PFSK-1 (cell line): ENCODE results near the gene PXYLP1.

ENCODE experiments used
- FOXP2 ChIP-seq: optimal IDR thresholded peaks from 2 replicates; pipeline ENCODE3; 2011; ENCODE audit warnings: borderline replicate concordance, control low read depth, inconsistent platforms; ENCODE audit not compliant: insufficient read depth; ENCODE audit errors: extremely low read length, extremely low read depth
- POLR2AphosphoS5 ChIP-seq: IDR thresholded peaks from 2 replicates; pipeline ENCODE4 v1.6.1; 2012; ENCODE audit warnings: low read depth, mild to moderate bottlenecking, control low read depth, low read length, moderate library complexity
- SIN3A ChIP-seq: IDR thresholded peaks from 2 replicates; pipeline ENCODE4 v1.6.1; 2012; ENCODE audit warnings: mild to moderate bottlenecking, low read length, moderate library complexity, borderline replicate concordance; ENCODE audit not compliant: insufficient read depth
- TAF1 ChIP-seq: IDR thresholded peaks from 2 replicates; pipeline ENCODE4 v1.6.1; 2012; ENCODE audit warnings: low read length, control low read depth, borderline replicate concordance; ENCODE audit not compliant: insufficient read depth
- TF ChIP-seq, protein P1 (sequence below), 2 experiments: IDR thresholded peaks; 2 replicates each; pipeline versions ENCODE4 v1.6.1 to v1.8.0; 2011 to 2012; ENCODE audit warnings: low read depth in 2 of 2, low read length in 2 of 2, control low read depth in 1 of 2, inconsistent platforms in 1 of 2, mild to moderate bottlenecking in 1 of 2, moderate library complexity in 1 of 2; ENCODE audit not compliant: insufficient read depth in 1 of 2

DNA sequence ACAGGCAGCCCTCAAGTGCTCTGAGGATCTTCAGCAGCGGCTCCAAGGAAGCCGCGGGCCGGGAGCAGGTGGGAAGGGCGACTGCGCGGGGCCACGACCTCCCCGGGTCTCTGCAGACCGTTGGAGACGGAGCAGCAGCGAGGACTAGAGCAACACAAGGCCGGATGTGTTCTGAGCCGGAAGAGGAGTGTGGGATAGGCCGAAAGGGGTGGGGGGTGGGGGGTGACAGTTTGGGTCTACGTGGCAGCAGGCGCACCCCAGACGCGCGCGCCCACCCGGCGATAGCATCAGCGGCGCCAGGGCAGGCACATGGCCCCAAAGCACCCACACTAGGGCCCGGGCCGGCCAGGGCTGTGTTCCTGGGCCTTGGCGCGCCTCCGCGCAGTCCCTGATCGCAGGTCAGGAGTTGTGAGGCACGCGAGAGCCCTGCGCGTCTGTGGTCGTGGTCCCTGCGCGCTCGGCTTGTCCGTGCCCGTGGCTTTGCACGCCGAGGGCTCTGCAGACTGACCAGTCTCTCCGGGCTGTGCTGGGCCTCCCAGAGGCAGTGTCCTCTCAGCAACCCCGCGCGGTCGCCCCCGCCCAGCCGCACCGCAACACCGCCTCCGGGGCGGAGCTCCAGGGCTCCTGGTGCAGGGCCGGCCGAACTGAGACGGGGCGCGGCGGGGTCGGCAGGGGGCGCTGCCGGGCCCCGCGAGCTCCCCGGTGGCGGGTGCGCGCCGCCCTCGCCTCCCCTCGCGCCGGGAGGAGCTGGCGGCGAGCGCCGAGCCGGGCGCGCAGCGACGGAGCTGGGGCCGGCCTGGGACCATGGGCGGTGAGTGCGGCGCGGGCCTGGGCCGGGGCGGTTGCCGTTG lies at the start of gene PXYLP1:
- peak; percentile 92 for TF ChIP-seq POLR2AphosphoS5
- TF ChIP-seq SIN3A, result no peak
- peak; percentile 87 for TF ChIP-seq FOXP2
- TF ChIP-seq, protein P1, sequence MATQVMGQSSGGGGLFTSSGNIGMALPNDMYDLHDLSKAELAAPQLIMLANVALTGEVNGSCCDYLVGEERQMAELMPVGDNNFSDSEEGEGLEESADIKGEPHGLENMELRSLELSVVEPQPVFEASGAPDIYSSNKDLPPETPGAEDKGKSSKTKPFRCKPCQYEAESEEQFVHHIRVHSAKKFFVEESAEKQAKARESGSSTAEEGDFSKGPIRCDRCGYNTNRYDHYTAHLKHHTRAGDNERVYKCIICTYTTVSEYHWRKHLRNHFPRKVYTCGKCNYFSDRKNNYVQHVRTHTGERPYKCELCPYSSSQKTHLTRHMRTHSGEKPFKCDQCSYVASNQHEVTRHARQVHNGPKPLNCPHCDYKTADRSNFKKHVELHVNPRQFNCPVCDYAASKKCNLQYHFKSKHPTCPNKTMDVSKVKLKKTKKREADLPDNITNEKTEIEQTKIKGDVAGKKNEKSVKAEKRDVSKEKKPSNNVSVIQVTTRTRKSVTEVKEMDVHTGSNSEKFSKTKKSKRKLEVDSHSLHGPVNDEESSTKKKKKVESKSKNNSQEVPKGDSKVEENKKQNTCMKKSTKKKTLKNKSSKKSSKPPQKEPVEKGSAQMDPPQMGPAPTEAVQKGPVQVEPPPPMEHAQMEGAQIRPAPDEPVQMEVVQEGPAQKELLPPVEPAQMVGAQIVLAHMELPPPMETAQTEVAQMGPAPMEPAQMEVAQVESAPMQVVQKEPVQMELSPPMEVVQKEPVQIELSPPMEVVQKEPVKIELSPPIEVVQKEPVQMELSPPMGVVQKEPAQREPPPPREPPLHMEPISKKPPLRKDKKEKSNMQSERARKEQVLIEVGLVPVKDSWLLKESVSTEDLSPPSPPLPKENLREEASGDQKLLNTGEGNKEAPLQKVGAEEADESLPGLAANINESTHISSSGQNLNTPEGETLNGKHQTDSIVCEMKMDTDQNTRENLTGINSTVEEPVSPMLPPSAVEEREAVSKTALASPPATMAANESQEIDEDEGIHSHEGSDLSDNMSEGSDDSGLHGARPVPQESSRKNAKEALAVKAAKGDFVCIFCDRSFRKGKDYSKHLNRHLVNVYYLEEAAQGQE (IDR thresholded peaks at IDR 0.05; ENCODE audit: insufficient read depth in 1 of 2, low read depth in 2 of 2, low read length in 2 of 2), result 0 out of 4 replicates have a peak, but pooled peaks of 1 of the 2 experiments have one; percentile 22
- peak; percentile 73; the same call in 1 of the 2 replicates for TF ChIP-seq TAF1
